ENCODE measurements around the gene TANGO6.

DNA sequence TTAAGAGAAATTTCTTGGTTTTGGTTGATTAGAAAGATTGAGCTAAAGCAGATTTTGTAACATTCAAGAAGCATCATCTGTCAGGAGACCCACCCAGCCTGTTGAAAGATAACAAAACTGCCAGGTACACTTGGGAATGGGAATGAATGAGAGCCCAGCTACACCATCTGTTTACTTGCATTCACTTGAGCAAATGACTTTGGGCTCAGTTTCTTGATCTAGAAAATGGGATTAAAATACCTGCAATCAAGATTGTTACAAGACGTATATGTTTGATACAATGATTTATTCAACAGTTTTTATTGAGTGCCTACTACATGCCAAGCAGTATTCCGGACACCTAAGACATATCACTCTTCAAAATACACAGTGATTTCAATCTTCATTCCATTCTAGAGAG lies 185.8 kb downstream of the TANGO6 start:
- TF ChIP-seq, protein P1, sequence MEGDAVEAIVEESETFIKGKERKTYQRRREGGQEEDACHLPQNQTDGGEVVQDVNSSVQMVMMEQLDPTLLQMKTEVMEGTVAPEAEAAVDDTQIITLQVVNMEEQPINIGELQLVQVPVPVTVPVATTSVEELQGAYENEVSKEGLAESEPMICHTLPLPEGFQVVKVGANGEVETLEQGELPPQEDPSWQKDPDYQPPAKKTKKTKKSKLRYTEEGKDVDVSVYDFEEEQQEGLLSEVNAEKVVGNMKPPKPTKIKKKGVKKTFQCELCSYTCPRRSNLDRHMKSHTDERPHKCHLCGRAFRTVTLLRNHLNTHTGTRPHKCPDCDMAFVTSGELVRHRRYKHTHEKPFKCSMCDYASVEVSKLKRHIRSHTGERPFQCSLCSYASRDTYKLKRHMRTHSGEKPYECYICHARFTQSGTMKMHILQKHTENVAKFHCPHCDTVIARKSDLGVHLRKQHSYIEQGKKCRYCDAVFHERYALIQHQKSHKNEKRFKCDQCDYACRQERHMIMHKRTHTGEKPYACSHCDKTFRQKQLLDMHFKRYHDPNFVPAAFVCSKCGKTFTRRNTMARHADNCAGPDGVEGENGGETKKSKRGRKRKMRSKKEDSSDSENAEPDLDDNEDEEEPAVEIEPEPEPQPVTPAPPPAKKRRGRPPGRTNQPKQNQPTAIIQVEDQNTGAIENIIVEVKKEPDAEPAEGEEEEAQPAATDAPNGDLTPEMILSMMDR (IDR thresholded peaks at IDR 0.05; ENCODE audit: borderline replicate concordance, extremely low read depth, low read length, poor library complexity, severe bottlenecking) = no peak
- no peak for TF ChIP-seq EZH2 (IDR thresholded peaks at IDR 0.05; ENCODE audit: borderline replicate concordance, low read depth, low read length, severe bottlenecking)

All from DND-41 (cell line).